KG1 (cell line): ENCODE measurements around the gene CD1D.
"Not testable (repeated sequence)": the region's sequence is repeated elsewhere in the genome, so short reads cannot be mapped to it uniquely, and the experiment has no call there.

Source experiments
- DNase-seq: peaks from one replicate; lab custom pipeline; 2025; lab: John Stamatoyannopoulos, UW

CD1D gene

DNA sequence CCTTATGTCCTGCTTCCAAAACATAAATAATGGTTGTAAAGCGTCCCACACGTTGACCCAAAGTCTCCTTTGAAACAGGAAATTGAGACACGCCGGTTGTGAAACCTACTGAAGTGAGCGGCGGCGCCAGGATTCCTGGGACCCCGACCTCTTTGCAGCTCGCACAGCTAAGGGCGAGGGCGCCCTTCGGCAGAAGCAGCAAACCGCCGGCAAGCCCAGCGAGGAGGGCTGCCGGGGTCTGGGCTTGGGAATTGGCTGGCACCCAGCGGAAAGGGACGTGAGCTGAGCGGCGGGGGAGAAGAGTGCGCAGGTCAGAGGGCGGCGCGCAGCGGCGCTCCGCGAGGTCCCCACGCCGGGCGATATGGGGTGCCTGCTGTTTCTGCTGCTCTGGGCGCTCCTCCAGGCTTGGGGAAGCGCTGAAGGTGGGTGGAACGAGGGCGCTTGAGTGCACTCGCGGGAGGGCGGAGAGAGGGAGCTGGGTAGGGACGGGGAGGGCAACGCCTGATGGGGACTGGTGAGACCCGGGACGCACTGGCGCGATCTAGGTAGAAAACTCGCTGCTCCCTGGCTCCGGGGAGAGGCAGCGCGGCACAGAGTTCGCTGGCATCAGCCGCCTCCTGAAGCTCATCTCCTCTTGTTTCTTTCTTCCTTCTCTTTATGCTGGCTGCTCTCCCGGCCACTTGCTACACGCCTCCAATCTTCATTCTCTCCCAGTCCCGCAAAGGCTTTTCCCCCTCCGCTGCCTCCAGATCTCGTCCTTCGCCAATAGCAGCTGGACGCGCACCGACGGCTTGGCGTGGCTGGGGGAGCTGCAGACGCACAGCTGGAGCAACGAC, at the start of gene CD1D:
Gene CD1D (plus strand): TSS at position 155 of the 836 bp plus-strand sequence. CDS start 207 bp downstream, at position 362.
- no peak for DNase-seq

DNA sequence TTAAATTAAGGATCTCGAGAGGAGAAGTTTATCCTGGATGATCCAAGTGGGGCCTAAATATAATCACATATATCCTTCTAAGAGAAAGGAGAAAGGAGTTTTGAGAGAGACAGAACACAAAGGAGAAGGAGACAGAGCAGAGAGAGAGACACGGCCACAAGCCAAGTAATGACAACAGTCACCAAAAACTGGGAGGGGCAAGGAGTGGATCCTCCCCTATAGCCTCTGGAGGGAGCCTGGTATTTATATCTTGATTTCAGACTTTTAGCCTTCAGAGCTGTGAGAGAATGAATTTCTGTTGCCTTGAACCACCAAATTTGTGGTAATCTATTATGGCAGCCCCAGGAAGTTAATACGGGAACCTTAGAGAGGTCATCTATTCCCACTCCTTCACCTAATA, 49.5 kb upstream of the CD1D start:
- no peak for DNase-seq

DNA sequence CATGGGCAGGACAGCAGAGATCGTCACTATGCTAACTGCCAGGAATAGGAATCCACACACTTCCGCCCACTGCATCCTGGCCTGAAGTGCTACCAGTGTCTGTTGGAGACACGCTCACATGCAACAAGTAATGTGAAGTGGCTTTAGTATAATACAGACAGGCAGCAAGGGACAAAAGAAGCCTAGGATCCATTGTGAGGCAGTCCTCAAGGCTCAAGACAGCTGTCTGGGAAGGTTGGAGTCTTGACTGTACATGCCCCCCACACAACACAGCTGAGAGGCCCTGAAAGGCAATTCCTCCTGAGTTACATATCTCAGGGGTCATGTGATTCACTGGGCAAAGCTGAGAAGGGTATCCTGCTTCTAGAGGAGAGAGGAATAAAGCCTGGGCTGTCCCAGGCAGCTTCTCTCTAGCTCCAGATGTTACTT, 39.9 kb upstream of the CD1D start:
- DNase-seq: no peak

DNA sequence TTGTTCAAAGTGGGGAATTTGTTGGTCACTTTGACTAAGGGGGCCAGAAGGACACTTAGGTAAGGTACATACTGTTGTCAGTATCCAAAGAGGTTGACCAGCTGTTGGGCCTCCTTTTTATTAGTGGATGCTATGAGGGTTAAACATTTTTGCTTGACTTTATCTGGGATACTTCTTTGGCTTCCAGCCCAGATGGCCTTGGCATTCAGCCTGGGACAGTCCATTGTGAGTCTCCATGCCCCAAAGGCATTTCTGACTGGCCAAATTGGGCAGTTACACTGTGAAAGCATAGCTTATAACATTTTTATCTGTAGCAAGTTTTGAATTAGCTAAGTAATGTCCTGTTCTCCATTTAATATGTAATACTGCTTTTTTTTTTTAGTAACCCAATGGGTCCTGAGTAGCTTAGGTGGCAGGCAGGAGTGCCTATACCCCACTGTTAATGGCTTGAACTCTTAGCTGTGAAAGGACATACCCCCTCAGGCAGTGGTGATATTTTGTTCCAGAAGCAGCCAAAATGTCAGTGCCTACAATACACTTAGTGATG, 35.4 kb upstream of the CD1D start:
- no peak for DNase-seq

DNA sequence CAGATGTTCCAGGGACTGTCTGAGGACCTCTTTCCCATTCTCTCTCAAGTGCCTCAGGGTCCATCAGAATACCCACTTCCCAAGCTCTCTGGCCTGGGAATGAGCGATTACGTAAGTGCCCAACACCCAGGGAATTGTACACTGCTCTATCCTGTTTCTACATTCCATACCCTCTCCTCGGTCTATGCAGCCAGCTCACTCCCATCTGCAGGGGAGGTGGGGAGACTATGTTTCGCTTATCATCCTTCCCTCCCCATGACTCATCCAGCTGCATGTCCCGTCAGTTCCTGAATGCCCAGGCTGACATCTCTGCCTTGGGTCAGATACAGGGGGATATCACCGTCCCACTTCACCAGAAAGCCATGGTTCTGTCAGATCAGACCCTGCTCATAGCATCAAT, 34.5 kb upstream of the CD1D start:
- DNase-seq: no peak

DNA sequence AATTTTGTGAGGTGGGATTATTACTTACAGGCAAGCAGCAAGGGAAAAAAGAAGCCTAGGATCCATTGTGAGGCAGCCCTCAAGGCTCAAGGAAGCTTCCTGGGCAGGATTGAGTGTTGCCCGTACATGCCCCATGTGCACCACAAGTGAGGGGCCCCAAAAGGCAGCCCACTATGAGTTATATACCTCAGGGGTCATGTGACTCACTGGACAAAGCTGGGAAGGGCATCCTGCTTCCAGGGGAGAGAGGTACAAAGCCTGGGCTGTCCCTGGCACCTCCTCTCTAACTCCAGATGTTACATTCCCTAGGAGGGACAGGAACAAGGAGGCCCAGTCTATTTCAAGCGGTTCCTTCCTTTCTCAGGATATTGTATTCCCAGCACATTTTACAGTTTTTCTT, 34.0 kb upstream of the CD1D start:
- no peak for DNase-seq

DNA sequence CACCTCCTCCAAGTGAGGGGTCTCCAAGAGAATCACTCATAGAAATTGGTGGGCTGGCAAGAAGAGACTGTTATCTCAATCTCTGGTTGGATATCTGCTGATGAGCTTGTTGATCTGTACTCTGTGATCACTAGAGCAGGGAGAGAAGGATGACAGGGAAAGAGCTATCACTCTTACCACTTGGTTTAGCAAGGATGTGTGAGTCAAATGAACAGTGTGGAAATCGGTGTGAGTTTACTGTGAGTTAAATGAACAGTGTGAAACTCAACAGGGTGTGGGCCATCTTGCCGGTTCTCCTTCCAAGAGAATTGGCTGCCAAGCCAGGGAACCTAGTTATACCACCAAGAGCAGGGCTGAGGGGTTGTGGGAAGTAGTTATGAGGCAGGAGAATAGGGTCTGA, 33.3 kb upstream of the CD1D start:
- no peak for DNase-seq

DNA sequence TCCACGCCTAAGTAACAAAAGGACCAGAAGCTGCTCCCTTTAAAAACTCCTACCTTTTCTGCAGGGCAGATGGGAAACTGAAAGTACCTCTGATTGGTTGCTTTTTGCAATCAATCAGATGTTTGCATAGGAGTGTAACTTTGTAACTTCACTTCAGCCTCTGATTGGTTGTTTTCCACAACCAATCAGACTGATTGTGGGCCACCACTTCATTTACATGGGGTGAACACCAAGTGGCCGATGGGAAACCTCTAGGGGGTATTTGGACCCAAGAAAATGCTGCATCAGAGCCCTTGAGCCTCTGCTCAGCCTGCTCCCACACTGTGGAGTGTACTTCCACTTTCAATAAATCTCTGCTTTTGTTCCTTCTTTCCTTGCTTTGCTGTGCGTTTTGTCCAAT, 32.8 kb upstream of the CD1D start:
- DNase-seq: no peak

DNA sequence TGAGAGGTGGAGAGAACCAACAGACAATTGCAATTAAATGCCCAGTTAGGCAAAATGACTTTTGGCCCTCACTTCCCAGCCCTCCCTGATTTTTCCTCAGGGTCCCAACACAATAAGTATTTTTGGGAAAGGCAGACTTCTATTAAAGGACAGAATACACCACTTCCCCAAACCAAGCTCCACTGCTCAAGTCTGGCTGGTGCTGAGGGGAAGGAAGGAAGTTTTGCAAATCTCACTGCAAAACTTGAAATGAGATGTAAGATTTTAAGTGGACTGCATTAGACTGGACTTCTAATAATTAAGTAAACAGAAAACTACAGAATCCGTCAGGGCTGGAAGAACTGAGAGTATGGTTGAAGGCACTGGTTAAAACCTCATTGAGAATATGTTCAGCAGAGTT, 32.2 kb upstream of the CD1D start:
- DNase-seq: no peak

DNA sequence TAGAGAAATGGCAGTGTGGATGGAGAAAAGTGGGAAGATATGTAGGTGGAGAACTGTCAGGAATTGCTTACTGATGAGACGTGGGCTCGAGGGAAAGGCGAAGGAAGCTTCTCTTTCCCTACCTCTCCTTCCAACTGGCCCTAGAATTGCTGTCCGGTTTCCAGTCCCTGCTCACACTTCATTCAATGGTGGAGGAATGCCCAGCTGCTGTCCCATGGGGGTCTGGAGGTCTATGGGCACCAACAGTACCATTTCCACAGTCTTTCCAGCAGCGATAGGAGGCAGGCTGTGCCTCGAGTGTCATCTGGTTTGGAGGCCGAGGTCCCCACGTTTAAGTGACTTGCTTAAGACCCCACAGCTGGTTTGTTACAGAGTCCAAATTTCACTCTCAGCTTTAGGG, 31.5 kb upstream of the CD1D start:
- no peak for DNase-seq

DNA sequence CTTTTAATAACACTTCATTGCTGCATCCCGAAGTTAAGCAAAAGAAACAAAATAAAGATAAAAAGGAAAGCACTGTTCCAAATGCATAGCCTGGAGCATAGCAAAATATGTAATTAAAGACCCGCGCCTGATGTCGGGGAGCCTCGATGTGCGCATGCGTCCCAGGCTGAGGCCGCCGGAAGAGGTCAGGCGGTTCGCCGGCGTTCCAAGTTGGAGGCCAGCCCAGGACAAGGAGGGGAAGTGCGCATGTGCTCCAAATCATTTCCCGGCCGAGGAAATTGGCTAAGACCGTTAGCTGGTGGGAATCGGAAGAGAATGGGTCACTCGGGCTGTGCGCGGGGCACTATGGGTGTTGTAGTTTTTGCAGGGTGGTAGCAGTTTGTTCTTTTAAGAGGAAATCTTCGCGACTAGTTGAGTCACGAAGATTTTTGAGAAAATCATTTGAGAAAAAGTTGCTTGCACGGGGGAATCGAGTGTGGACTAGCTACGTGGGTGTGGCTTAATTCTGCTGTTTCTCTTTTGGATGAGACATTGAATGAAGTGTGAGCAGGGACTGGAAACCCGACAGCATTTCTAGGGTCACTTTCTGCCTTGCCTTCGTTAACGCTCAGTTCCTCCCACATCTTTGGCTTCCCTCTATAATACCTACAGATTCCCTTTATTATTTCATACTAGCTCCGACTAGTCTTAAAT, 31.0 kb upstream of the CD1D start:
- DNase-seq: peak; percentile 59

DNA sequence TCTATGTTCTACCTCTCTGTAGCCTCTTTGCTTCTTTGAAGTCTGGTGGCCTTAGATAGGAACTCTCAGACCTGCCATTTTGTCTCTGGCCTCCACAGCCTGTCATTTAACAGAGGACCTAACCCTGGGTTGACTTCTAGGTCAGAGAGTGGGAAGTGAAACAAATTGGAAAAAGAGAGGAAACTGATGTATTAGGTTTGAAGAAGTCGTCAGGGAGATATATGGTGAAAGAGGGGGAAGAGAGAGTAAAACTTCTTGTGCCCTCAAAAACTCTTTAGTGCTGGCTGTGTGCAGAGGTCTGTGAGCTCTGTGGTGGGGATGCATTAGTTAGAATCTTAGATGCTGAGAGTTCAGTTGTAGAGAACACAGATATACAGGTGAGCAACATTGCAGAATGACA, 30.2 kb upstream of the CD1D start:
- DNase-seq: no peak

DNA sequence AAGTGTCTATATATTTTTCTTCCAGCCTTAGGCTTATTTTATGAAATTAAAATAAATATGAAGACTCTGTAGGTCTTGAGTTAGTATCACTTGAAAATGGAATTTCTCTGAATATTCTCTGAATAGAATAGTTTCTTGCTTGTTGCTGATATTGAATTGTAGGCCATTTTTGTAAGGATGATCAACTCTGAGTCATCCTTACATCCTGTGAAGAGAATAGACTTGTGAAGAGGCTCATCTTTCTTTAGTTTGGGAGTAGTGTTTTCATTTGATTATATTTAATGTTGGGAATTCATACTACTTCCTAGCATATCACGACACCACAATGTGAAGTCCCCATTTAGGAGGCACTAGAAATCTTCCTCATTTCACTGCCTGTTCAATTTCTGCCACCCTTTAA, 27.5 kb upstream of the CD1D start:
- no peak for DNase-seq

DNA sequence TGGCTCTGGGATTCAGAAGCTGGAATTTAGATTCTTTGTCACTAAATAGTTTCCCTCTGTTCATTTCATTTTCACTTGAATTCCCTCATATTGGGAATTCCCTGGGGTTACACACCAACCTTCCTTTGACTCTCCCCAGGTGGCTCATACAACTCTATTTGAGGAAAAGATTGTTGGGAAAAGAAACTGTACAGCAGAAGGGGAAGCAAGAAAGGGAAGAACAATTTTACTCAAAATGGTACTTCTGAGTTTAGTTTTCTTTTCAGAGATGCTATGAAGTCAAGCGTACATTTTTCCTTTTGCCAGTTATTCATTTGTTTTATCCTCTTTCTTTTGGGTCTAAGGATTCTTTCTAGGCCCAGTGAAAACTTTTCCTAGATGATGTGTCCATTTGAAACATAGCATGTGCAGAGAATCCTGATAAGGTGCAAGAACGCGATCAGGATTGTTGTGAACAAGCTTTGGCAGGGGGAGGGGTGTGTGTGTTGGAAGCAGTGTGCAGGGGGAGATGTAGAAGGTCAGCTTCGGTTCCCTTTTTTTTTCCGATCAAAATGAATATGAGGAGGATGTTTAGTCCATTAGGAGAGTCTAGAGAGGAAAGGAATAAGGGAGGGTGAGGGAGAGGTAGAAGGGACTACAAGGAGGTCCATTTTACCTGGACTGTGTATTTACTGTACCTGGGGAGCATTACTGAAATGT, 26.8 kb upstream of the CD1D start:
- DNase-seq: no peak

DNA sequence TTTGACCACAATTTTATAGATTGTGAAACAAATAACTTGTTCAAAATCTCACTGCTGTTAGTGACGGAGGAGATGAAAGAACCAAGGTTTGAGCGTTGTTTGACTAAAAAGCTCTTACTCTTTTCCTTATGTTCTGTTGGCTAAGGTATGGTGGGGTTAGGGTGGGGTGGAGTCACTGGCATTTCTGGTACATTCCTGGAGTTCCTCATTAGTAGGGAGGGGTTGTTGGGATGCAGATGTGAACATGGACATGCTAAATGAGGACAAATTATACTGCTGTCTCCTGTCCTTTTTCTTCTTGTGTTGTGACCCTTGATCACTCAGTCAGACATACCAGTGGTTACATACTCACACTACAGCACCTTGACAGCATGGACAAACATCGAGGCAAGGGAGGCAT, 26.2 kb upstream of the CD1D start:
- no peak for DNase-seq

DNA sequence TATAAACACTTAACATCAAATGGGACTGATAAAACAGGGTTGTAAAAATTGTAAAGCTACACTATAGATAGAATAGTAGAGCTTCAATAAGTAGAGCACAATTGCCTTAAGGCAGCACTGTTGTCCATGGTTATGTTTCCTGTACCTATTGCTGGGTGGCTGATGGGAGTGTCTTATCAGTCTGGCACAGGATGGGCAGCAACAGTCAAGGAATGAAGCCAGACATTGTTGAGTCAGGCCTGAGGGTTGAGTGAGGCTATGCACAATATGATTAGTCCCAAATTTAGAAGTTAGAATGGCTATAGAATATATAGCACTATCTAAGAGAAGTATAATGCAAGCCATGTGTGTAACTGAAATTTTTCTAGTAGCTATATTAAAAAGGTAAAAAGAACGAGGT, 25.0 kb upstream of the CD1D start:
- DNase-seq: no peak

DNA sequence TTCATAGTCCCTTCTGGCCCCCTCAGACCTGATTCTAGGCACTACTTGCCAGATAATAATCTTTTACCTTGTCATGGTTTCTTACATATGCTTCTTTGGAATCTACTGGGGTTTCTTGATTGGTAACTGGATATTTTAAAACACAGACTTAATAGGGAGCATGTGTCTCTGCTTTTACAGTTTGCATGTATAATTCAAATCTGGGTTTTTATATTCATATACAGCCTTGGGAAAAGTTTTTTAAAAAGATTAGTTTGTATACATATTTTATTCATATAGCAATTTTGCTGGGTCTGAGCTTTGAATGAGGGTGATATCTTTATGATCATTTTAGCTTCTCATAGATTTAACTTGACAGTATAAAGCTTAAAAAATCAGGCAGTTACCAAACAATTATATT, 21.1 kb upstream of the CD1D start:
- DNase-seq: no peak

DNA sequence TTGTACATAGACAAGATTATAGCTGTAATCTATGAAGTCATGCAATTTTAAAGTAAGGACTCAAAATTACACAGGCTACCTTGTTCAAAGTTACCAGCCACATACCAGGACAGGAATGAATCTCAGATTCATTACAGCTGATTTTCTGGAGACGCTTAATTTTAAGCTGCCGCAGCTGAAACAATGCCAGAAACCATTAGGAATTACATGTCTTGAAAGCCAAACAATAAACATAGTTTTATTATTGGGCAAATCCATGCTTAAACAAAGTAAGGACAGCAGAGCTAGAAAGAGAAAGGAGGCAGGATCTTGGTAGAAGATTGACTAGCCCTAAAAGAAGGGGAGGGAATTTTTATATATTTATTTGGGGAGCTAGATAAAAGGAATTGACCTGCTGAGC, 19.2 kb upstream of the CD1D start:
- no peak for DNase-seq

DNA sequence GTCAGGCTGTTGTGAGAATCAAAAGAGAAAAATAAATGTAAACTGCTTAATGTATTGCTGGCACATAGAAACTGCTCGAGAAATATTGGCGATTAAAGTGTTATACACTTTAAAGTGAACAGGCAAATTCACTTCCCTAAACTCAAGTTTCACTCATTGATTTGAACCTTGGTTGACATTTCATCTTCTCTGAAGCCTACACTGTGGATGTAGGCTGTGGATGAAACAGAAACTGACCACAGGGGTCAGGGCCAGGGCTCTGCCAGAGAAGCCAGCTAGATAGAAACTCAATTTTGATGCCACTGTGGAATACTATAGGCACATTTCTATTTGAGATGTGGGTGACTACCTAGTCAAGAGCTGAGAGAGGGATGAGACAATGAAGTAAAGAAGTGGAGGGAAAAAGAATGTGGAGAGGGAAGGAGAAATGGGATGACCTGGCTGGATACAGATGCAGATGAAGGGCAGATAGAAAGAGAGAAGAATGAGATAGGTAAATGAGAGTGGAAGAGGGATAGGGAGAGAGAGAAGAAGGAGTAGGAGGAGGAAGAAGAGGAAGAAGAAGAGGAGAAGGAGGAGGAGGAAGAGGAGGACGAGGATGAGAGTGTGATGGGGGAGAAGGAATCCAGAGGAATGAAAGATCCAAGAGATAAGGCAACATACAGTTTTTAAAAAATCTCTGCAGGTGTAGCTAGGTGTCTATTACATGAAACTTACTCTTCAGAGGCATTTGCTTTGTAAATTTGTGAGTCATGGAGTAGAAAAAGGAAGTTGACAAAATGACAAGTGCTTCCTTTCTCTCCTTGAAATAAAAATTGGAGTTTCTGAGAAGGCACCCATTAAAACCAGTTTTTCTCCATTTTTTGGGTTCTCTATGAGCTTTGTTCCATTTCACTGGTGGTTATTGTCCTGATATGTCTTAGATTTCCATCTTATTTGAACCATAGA, 17.4 kb upstream of the CD1D start:
- no peak for DNase-seq

DNA sequence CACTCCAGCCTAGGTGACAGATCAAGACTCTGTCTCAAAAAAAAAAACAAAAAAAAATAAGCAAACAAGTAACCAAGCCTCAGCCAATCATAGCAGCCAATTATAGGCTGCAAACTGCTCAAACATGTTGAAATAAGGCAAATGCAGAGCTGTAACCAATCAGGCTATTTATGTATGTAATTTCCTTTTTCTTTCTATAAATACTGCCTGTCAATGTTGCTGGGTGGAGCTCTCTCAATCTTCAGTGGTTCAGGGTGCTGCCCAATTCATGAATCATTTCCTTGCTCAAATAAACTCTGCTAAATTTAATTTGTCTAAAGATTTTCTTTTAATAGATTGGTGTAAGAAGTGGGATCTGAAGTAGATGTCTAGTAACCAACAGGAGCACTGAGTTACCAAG, 11.6 kb upstream of the CD1D start:
- no peak for DNase-seq

DNA sequence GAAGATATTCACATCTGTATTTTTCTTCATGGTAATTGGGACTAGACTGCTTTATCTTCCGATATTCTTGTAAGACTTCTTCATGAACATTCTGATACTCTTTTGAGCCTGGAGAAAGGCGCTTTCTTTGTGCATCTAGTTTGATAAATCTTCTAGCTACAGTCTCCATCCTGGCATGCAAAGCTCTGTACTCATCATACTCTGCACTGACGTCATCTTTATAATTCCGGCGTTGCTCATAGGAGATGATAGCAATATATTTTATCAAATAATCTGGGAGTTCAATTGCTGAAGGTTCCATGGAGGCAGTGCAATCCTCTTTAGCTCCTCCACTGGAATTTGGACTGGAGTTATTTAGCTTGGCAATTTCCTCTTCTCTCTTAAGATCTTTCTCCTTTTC, 4.8 kb upstream of the CD1D start:
- not testable (repeated sequence) for DNase-seq

DNA sequence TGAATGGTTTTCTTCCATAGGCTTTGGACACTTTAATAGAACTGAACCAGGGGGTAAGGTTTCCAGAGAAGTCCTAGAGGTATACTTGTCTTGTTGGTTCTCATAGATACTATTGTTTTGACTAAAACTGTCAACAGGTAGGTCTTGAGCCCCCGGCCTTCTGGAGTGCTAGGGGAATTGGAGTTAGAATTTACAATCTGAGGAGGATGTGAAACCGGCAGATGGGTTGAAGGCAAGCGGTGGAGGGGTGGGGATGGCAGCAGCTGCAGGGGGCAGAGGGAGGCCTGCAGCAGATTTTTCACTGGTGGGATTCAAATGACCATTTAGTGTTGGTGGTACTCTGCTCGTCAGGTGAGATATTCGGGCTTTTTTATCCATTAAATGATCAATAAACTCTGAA, 4.3 kb upstream of the CD1D start:
- DNase-seq: no peak
